ENCODE results near the gene ITSN1. TPM values are rescaled to one million over a fixed set of nuclear protein-coding genes. Genes with fewer than 3 reads are reported as not detected.
A peak's percentile ranks its signal among the peaks of the same experiment; 100 is the strongest.

Gene ITSN1
- total RNA-seq, 4 donors from 2014 or later, result 37.0 to 123 (median 61.1) TPM

- peaks cover 0 to 83% (median 39%) of the 10 kb centered on the region in 4 donors for H3K36me3 ChIP-seq
- no peak for DNase-seq
- in situ Hi-C loops (cut with MboI; ENCODE audit: low pct_ligation_motif_present in 1 of 4, low pct_unique_long_range_greater_than_20kb in 1 of 4, low sequenced_read_pairs in 3 of 4), result loop anchor here (25.0 kb wide), 2 partner anchors 704 to 729 kb away; partner anchors contain the start of gene RCAN1 (in 3 of the 4)
These were observed 266.5 kb downstream of the ITSN1 start for GRCh38 chr21:33908760-33909159.

GRCh38 chr21:33909756-33910155 is 267.5 kb downstream of the ITSN1 start:
- DNase-seq, result no peak
- intact Hi-C loops (cut with DNase I; ENCODE audit: low total_unique reads), result no loop called here
- Histone ChIP-seq H3K27ac (no peak overlapping the region), H3K9me3 (no peaks in the 10 kb centered on the region), H3K4me3 (no peak overlapping the region), H3K36me3 (peaks cover 0 to 73% (median 35%) of the 10 kb centered on the region in 4 donors), H3K4me1 (peaks cover 0 to 20% (median 15%) of the 10 kb centered on the region in 4 donors), H3K27me3 (no peaks in the 10 kb centered on the region)
- TF ChIP-seq POLR2AphosphoS5 (IDR thresholded peaks at IDR 0.05), result no peak
- no peak for TF ChIP-seq CTCF (IDR thresholded peaks at IDR 0.05)
- TF ChIP-seq POLR2A (IDR thresholded peaks at IDR 0.05), result no peak
- TF ChIP-seq EP300 (IDR thresholded peaks at IDR 0.05; ENCODE audit: low read depth), result no peak
- in situ Hi-C loops (cut with MboI; ENCODE audit: low pct_ligation_motif_present in 1 of 4, low pct_unique_long_range_greater_than_20kb in 1 of 4, low sequenced_read_pairs in 3 of 4), result loop anchor here (25.0 kb wide), 2 partner anchors 703 to 728 kb away; partner anchors contain the start of gene RCAN1 (in 3 of the 4)
- 80 to 87% methylated on average over 1 to 6 of the region's 6 CpGs for WGBS, 2 donors (ENCODE audit: low coverage in 1 of 2)

More at GRCh38 chr21:33908760-33909159, 266.5 kb downstream of the ITSN1 start:
- H3K27me3 ChIP-seq, result no peaks in the 10 kb centered on the region
- no peaks in the 10 kb centered on the region for H3K9me3 ChIP-seq
- no peak overlapping the region for H3K27ac ChIP-seq
- WGBS, 2 donors (ENCODE audit: low coverage in 1 of 2), result 60 to 84% methylated on average over 3 to 6 of the region's 6 CpGs
- H3K4me3 ChIP-seq, result no peak overlapping the region
- no peak for TF ChIP-seq EP300 (IDR thresholded peaks at IDR 0.05; ENCODE audit: low read depth)
- no peak for TF ChIP-seq POLR2A (IDR thresholded peaks at IDR 0.05)
- no peak for TF ChIP-seq CTCF (IDR thresholded peaks at IDR 0.05)
- no peak for TF ChIP-seq POLR2AphosphoS5 (IDR thresholded peaks at IDR 0.05)
- intact Hi-C loops (cut with DNase I; ENCODE audit: low total_unique reads), result no loop called here
- H3K4me1 ChIP-seq, result peaks cover 0 to 10% (median 5%) of the 10 kb centered on the region in 4 donors

GRCh38 chr21:33914188-33914587 is 271.9 kb downstream of the ITSN1 start:
- WGBS, 2 donors (ENCODE audit: low coverage in 1 of 2), result 65% methylated on average over 5 of the region's 5 CpGs
- Histone ChIP-seq H3K4me3 (peak overlapping the region in 1 of 4 donors; percentile 87), H3K27ac (peak overlapping the region in 2 of 4 donors; percentile 88 to 90), H3K27me3 (no peaks in the 10 kb centered on the region), H3K9me3 (no peaks in the 10 kb centered on the region), H3K36me3 (peaks cover 0 to 39% (median 15%) of the 10 kb centered on the region in 4 donors), H3K4me1 (peaks cover 0 to 24% (median 18%) of the 10 kb centered on the region in 4 donors)
- no peak for DNase-seq
- TF ChIP-seq EP300 (IDR thresholded peaks at IDR 0.05; ENCODE audit: low read depth) (no peak), POLR2AphosphoS5 (IDR thresholded peaks at IDR 0.05) (no peak), CTCF (IDR thresholded peaks at IDR 0.05) (no peak), POLR2A (IDR thresholded peaks at IDR 0.05) (no peak)
- intact Hi-C loops (cut with DNase I; ENCODE audit: low total_unique reads) (no loop called here), in situ Hi-C loops (cut with MboI; ENCODE audit: low pct_ligation_motif_present in 1 of 4, low pct_unique_long_range_greater_than_20kb in 1 of 4, low sequenced_read_pairs in 3 of 4) (loop anchor here (25.0 kb wide), 2 partner anchors 698 to 723 kb away; partner anchors contain the start of gene RCAN1 (in 3 of the 4))

- Histone ChIP-seq H3K36me3 (peaks cover 0 to 26% (median 10%) of the 10 kb centered on the region in 4 donors), H3K9me3 (no peaks in the 10 kb centered on the region), H3K27me3 (no peaks in the 10 kb centered on the region), H3K4me1 (peaks cover 0 to 24% (median 18%) of the 10 kb centered on the region in 4 donors), H3K27ac (peak within 1 kb of the TSS; percentile 80 to 90 (median 88)), H3K4me3 (peak within 1 kb of the TSS; percentile 62 to 88 (median 81))
- in situ Hi-C loops (cut with MboI; ENCODE audit: low pct_ligation_motif_present in 1 of 4, low pct_unique_long_range_greater_than_20kb in 1 of 4, low sequenced_read_pairs in 3 of 4) (loop anchor here (25.0 kb wide), 2 partner anchors 697 to 722 kb away; partner anchors contain the start of gene RCAN1 (in 3 of the 4)), intact Hi-C loops (cut with DNase I; ENCODE audit: low total_unique reads) (no loop called here)
- WGBS, 2 donors (ENCODE audit: low coverage in 1 of 2), result 1% methylated on average over 27 of the region's 45 CpGs; no CpG with 5 or more reads in 1 of the 2 donors
- no peak for TF ChIP-seq EP300 (IDR thresholded peaks at IDR 0.05; ENCODE audit: low read depth)
- peak; percentile 94 for TF ChIP-seq POLR2A (IDR thresholded peaks at IDR 0.05)
- peak in 2 of 5 experiments; percentile 26 to 30 for TF ChIP-seq CTCF (IDR thresholded peaks at IDR 0.05)
- peak; percentile 89 to 96 (median 93) for TF ChIP-seq POLR2AphosphoS5 (IDR thresholded peaks at IDR 0.05)
- DNase-seq, result peak; percentile 98
These were observed 273.3 kb downstream of the ITSN1 start, which contains the start of gene ATP5PO for GRCh38 chr21:33915368-33916199. TSS of gene ATP5PO (minus strand) at chr21:33915804. CDS start at chr21:33915763, 41 bp downstream.
